ENCODE results near the gene CES3. TPM values are rescaled to one million over a fixed set of nuclear protein-coding genes. Genes with fewer than 3 reads are reported as not detected.

The CES3 gene
- total and polyA plus RNA-seq, 2 donors (not counting 3 experiments of a cell fraction or from before 2014, with no cell fraction given): 0.10 TPM; not detected in 1

DNA sequence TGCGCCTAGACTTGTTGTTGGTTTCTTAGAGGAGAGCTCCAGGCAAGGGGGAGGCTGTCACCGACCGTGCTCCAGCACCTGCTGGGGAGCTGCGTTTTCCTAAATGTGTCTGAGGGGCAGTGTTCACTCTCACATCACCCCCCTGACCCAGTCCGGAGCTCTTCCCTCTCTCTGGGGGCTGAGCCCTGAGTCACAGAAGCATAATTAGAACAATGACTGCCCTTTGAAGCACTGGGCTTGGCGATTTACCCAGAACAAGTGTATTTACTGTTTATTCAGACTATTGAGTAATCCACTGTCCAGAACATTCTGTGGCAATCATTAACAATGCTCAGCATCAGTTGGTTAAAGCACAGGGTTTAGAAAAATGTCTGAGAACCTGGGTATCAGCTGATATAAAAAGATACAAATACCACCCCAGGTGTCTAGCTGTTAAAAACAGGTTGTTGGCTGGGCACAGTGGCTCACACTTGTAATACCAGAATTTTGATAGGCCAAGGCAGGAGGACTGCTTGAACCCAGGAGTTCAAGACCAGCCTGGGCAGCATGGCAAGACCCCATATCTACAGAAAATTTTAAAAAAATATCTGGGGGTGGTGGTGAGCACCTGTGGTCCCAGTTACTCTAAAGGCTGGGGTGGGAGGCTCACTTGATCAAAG is 35.4 kb downstream of the CES3 start:
- Histone ChIP-seq H3K9ac (replicated peaks; ENCODE audit: extremely low read depth, insufficient read depth, low read length) (no peak overlapping the region), H2AFZ (ENCODE audit: low read depth, low read length) (no peak overlapping the region), H3K79me2 (ENCODE audit: control insufficient read depth, insufficient read depth, low read length) (no peaks in the 10 kb centered on the region), H4K20me1 (replicated peaks; ENCODE audit: control insufficient read depth, extremely low read depth, insufficient read depth, low read length) (no peaks in the 10 kb centered on the region), H3K4me2 (ENCODE audit: insufficient read depth, low read length) (no peak overlapping the region), H3K9me3 (replicated peaks; ENCODE audit: control insufficient read depth, insufficient read depth, low read length) (no peaks in the 10 kb centered on the region), H3K4me3 (replicated peaks in 1 of 3; ENCODE audit: insufficient read depth in 1 of 3, low read depth in 1 of 3, low read length in 3 of 3) (no peak overlapping the region), H3K27me3 (ENCODE audit: control insufficient read depth in 2 of 2, insufficient read depth in 2 of 2, low read length in 2 of 2) (no peaks in the 10 kb centered on the region), H3K4me1 (ENCODE audit: control insufficient read depth, extremely low read depth, insufficient read depth, low read length) (peaks cover 9% of the 10 kb centered on the region), H3K27ac (ENCODE audit: insufficient read depth, low read depth, low read length) (no peak overlapping the region), H3K36me3 (ENCODE audit: control insufficient read depth in 2 of 2, extremely low read depth in 1 of 2, insufficient read depth in 2 of 2, low read length in 2 of 2) (no peaks in the 10 kb centered on the region), H3K9me1 (replicated peaks; ENCODE audit: control insufficient read depth, extremely low read depth, insufficient read depth, low read length) (no peaks in the 10 kb centered on the region)
- dilution Hi-C loops (cut with MboI; ENCODE audit: extremely low pct_ligation_motif_present, low sequenced_read_pairs) (no loop called here), intact Hi-C loops (cut with micrococcal nuclease) (no loop called here)
- FAIRE-seq (no peak), DNase-seq (ENCODE audit: low read depth, low spot score) (no peak)
- BruUV-seq (replicated peaks): no TSS peak
- POLR2A ChIA-PET: no interaction called here
- TF ChIP-seq, protein P1, sequence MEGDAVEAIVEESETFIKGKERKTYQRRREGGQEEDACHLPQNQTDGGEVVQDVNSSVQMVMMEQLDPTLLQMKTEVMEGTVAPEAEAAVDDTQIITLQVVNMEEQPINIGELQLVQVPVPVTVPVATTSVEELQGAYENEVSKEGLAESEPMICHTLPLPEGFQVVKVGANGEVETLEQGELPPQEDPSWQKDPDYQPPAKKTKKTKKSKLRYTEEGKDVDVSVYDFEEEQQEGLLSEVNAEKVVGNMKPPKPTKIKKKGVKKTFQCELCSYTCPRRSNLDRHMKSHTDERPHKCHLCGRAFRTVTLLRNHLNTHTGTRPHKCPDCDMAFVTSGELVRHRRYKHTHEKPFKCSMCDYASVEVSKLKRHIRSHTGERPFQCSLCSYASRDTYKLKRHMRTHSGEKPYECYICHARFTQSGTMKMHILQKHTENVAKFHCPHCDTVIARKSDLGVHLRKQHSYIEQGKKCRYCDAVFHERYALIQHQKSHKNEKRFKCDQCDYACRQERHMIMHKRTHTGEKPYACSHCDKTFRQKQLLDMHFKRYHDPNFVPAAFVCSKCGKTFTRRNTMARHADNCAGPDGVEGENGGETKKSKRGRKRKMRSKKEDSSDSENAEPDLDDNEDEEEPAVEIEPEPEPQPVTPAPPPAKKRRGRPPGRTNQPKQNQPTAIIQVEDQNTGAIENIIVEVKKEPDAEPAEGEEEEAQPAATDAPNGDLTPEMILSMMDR (IDR thresholded peaks at IDR 0.05; ENCODE audit: extremely low read depth in 1 of 2, insufficient read depth in 1 of 2, low read depth in 1 of 2, low read length in 2 of 2): no peak
- no peak for TF ChIP-seq POLR2A (IDR thresholded peaks at IDR 0.05; ENCODE audit: low read depth, low read length)
- CTCF ChIA-PET: interaction anchor here (0.7 to 1.5 kb wide), 2 partner anchors 16 to 21 kb away, joined by 3 to 5 read pairs; no protein-coding TSS in a partner anchor

DNA sequence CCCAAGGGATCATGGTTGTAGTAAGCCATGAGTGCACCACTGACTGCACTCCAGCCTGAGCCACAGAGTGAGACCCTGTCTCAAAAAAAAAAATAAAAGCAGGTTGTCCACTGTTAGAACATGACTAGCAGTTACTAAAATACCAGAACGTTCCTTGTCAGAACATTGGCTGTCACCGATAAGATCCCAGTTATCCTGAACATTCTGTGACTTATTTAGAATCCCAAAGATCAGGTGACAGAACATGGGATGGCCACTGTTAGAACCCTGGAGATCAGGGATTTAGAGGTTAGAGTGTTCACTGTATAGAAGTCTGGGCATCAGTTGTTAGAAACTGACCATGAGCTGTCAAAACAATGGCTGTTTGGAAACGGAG is 35.9 kb downstream of the CES3 start:
- dilution Hi-C loops (cut with MboI; ENCODE audit: extremely low pct_ligation_motif_present, low sequenced_read_pairs) (no loop called here), intact Hi-C loops (cut with micrococcal nuclease) (no loop called here)
- Histone ChIP-seq H2AFZ (ENCODE audit: low read depth, low read length) (no peak overlapping the region), H3K4me3 (replicated peaks in 1 of 3; ENCODE audit: insufficient read depth in 1 of 3, low read depth in 1 of 3, low read length in 3 of 3) (no peak overlapping the region), H3K79me2 (ENCODE audit: control insufficient read depth, insufficient read depth, low read length) (no peaks in the 10 kb centered on the region), H3K9ac (replicated peaks; ENCODE audit: extremely low read depth, insufficient read depth, low read length) (no peak overlapping the region), H3K4me2 (ENCODE audit: insufficient read depth, low read length) (no peak overlapping the region), H3K36me3 (ENCODE audit: control insufficient read depth in 2 of 2, extremely low read depth in 1 of 2, insufficient read depth in 2 of 2, low read length in 2 of 2) (no peaks in the 10 kb centered on the region), H3K9me1 (replicated peaks; ENCODE audit: control insufficient read depth, extremely low read depth, insufficient read depth, low read length) (no peaks in the 10 kb centered on the region), H3K27me3 (ENCODE audit: control insufficient read depth in 2 of 2, insufficient read depth in 2 of 2, low read length in 2 of 2) (no peaks in the 10 kb centered on the region), H3K27ac (ENCODE audit: insufficient read depth, low read depth, low read length) (no peak overlapping the region), H3K9me3 (replicated peaks; ENCODE audit: control insufficient read depth, insufficient read depth, low read length) (no peaks in the 10 kb centered on the region), H4K20me1 (replicated peaks; ENCODE audit: control insufficient read depth, extremely low read depth, insufficient read depth, low read length) (no peaks in the 10 kb centered on the region), H3K4me1 (ENCODE audit: control insufficient read depth, extremely low read depth, insufficient read depth, low read length) (peaks cover 14% of the 10 kb centered on the region)
- DNase-seq (ENCODE audit: low read depth, low spot score): no peak
- no peak for TF ChIP-seq POLR2A (IDR thresholded peaks at IDR 0.05; ENCODE audit: low read depth, low read length)
- TF ChIP-seq, protein P2, sequence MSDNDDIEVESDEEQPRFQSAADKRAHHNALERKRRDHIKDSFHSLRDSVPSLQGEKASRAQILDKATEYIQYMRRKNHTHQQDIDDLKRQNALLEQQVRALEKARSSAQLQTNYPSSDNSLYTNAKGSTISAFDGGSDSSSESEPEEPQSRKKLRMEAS (IDR thresholded peaks at IDR 0.05; ENCODE audit: insufficient read depth, insufficient read length): no peak
- POLR2A ChIA-PET: interaction anchor here (0.5 kb wide), 1 partner anchor 13 kb away, joined by 3 read pairs; no protein-coding TSS in a partner anchor
- no peak for FAIRE-seq
- BruUV-seq (replicated peaks): no TSS peak
- CTCF ChIA-PET: interaction anchor here (0.7 kb wide), 1 partner anchor 15 kb away, joined by 3 read pairs; no protein-coding TSS in a partner anchor

Data from endothelial cell of umbilical vein (primary cell).